GM19351 (cell line): ENCODE data around the gene GPR132.

ENCODE experiments used
- ATAC-seq: cut with Tn5 transposase; IDR thresholded peaks from one replicate; pipeline ENCODE4 v1.9.1; 2021; ENCODE audit warnings: mild to moderate bottlenecking, moderate library complexity; ENCODE audit not compliant: unreplicated experiment

GPR132 gene

GRCh38 chr14:105063056-105063455, 2.2 kb downstream of the GPR132 start:
- no peak for ATAC-seq

- ATAC-seq = no peak
Observed at GRCh38 chr14:105062048-105062433, 3.2 kb downstream of the GPR132 start.

GRCh38 chr14:105061428-105062047, 3.7 kb downstream of the GPR132 start:
- ATAC-seq = peak; percentile 32

- no peak for ATAC-seq
Observed at GRCh38 chr14:105060751-105061427, 4.3 kb downstream of the GPR132 start.

GRCh38 chr14:105059925-105060565, 5.2 kb downstream of the GPR132 start:
- ATAC-seq = no peak

- ATAC-seq = no peak
Observed at GRCh38 chr14:105059035-105059924, 6.0 kb downstream of the GPR132 start.

GRCh38 chr14:105058521-105059034, 6.7 kb downstream of the GPR132 start:
- ATAC-seq = no peak

- no peak for ATAC-seq
Observed at GRCh38 chr14:105056303-105056831, 8.9 kb downstream of the GPR132 start.

- ATAC-seq = no peak
Observed at GRCh38 chr14:105055736-105056302, 9.4 kb downstream of the GPR132 start.

- ATAC-seq = no peak
Observed at GRCh38 chr14:105055334-105055733, 9.9 kb downstream of the GPR132 start.

GRCh38 chr14:105053996-105054395, 11.2 kb downstream of the GPR132 start:
- ATAC-seq = no peak

GRCh38 chr14:105053421-105053820, 11.8 kb downstream of the GPR132 start:
- ATAC-seq = no peak

GRCh38 chr14:105052110-105052458, 13.1 kb downstream of the GPR132 start:
- ATAC-seq = no peak

GRCh38 chr14:105051182-105052109, 13.8 kb downstream of the GPR132 start:
- no peak for ATAC-seq

- ATAC-seq = no peak
Observed at GRCh38 chr14:105050551-105050897, 14.7 kb downstream of the GPR132 start.

GRCh38 chr14:105049753-105050550, 15.3 kb downstream of the GPR132 start:
- ATAC-seq = no peak

- no peak for ATAC-seq
Observed at GRCh38 chr14:105047283-105048016, 17.8 kb downstream of the GPR132 start.

GRCh38 chr14:105046891-105047282, 18.3 kb downstream of the GPR132 start:
- ATAC-seq = no peak
